ENCODE data around the gene SH3PXD2A. TPM values are rescaled to one million over a fixed set of nuclear protein-coding genes. Genes with fewer than 3 reads are reported as not detected.

The SH3PXD2A gene
- total RNA-seq, 1 donor from 2014 or later, result 2.3 TPM

- Histone ChIP-seq H3K4me2 (no peak overlapping the region), H3K27ac (no peak overlapping the region), H4K20me1 (ENCODE audit: low read depth) (no peaks in the 10 kb centered on the region), H3K9me3 (ENCODE audit: low read depth) (no peaks in the 10 kb centered on the region), H3K79me2 (ENCODE audit: low read depth) (no peaks in the 10 kb centered on the region), H3K4me1 (no peaks in the 10 kb centered on the region), H3K36me3 (no peaks in the 10 kb centered on the region), H3F3A (ENCODE audit: low read depth) (no peaks in the 10 kb centered on the region), H2AFZ (replicated peaks) (no peak overlapping the region), H3K27me3 (no peaks in the 10 kb centered on the region), H3K9ac (no peak overlapping the region), H3K4me3 (no peak overlapping the region)
- TF ChIP-seq EZH2phosphoT487 (IDR thresholded peaks at IDR 0.05) (no peak), EZH2 (IDR thresholded peaks at IDR 0.05) (no peak), CTCF (IDR thresholded peaks at IDR 0.05) (no peak)
- Mint-ChIP-seq H3K4me1 (no peaks in the 10 kb centered on the region), H3K27ac (no peak overlapping the region), H3K27me3 (ENCODE audit: insufficient read depth, low read depth) (peaks cover 2% of the 10 kb centered on the region), H3K36me3 (peaks cover 9% of the 10 kb centered on the region), H3K9me3 (no peaks in the 10 kb centered on the region), H3K4me3 (no peak overlapping the region)
- no peak for DNase-seq (ENCODE audit: low spot score)
Measured at GRCh38 chr10:103622935-103623574, 232.3 kb downstream of the SH3PXD2A start.

- no peaks in the 10 kb centered on the region for H4K20me1 ChIP-seq (ENCODE audit: low read depth)
- H3K27me3 Mint-ChIP-seq (ENCODE audit: insufficient read depth, low read depth), result peaks cover 2% of the 10 kb centered on the region
- no peaks in the 10 kb centered on the region for H3K9me3 ChIP-seq (ENCODE audit: low read depth)
- peaks cover 9% of the 10 kb centered on the region for H3K36me3 Mint-ChIP-seq
- H3K9ac ChIP-seq, result no peak overlapping the region
- H3K79me2 ChIP-seq (ENCODE audit: low read depth), result no peaks in the 10 kb centered on the region
- H2AFZ ChIP-seq (replicated peaks), result no peak overlapping the region
- no peak for TF ChIP-seq CTCF (IDR thresholded peaks at IDR 0.05)
- TF ChIP-seq EZH2phosphoT487 (IDR thresholded peaks at IDR 0.05), result no peak
- TF ChIP-seq EZH2 (IDR thresholded peaks at IDR 0.05), result no peak
- DNase-seq (ENCODE audit: low spot score), result no peak
- no peaks in the 10 kb centered on the region for H3F3A ChIP-seq (ENCODE audit: low read depth)
- H3K36me3 ChIP-seq, result no peaks in the 10 kb centered on the region
- no peak overlapping the region for H3K4me3 ChIP-seq
- no peaks in the 10 kb centered on the region for H3K4me1 ChIP-seq
- H3K4me3 Mint-ChIP-seq, result no peak overlapping the region
- H3K27me3 ChIP-seq, result no peaks in the 10 kb centered on the region
- no peak overlapping the region for H3K4me2 ChIP-seq
- H3K27ac Mint-ChIP-seq, result no peak overlapping the region
- H3K4me1 Mint-ChIP-seq, result no peaks in the 10 kb centered on the region
- H3K27ac ChIP-seq, result no peak overlapping the region
- no peaks in the 10 kb centered on the region for H3K9me3 Mint-ChIP-seq
Measured at GRCh38 chr10:103622286-103622685, 233.1 kb downstream of the SH3PXD2A start.

GRCh38 chr10:103621783-103622125 lies 233.6 kb downstream of the SH3PXD2A start:
- no peaks in the 10 kb centered on the region for H3K27me3 Mint-ChIP-seq (ENCODE audit: insufficient read depth, low read depth)
- Histone ChIP-seq H3K9me3 (ENCODE audit: low read depth) (no peaks in the 10 kb centered on the region), H3F3A (ENCODE audit: low read depth) (no peaks in the 10 kb centered on the region), H3K9ac (no peak overlapping the region), H3K36me3 (no peaks in the 10 kb centered on the region), H3K27ac (no peak overlapping the region), H3K4me3 (no peak overlapping the region), H3K4me1 (no peaks in the 10 kb centered on the region), H3K4me2 (no peak overlapping the region), H2AFZ (replicated peaks) (no peak overlapping the region), H4K20me1 (ENCODE audit: low read depth) (no peaks in the 10 kb centered on the region), H3K27me3 (no peaks in the 10 kb centered on the region), H3K79me2 (ENCODE audit: low read depth) (no peaks in the 10 kb centered on the region)
- H3K4me3 Mint-ChIP-seq, result no peak overlapping the region
- TF ChIP-seq EZH2 (IDR thresholded peaks at IDR 0.05) (no peak), CTCF (IDR thresholded peaks at IDR 0.05) (no peak), EZH2phosphoT487 (IDR thresholded peaks at IDR 0.05) (no peak)
- no peak for DNase-seq (ENCODE audit: low spot score)
- H3K4me1 Mint-ChIP-seq, result no peaks in the 10 kb centered on the region
- peaks cover 9% of the 10 kb centered on the region for H3K36me3 Mint-ChIP-seq
- no peak overlapping the region for H3K27ac Mint-ChIP-seq
- H3K9me3 Mint-ChIP-seq, result no peaks in the 10 kb centered on the region

All from neural progenitor cell (in vitro differentiated cells).